Neural progenitor cell (in vitro differentiated cells): ENCODE measurements around the gene KRT80.

ENCODE experiments used
- EZH2 ChIP-seq: fragments of 200-600 bp; sonication (generic); IDR thresholded peaks from 2 replicates; pipeline ENCODE4 v1.6.1; 2017; ENCODE audit warnings: antibody characterized with exemption, mild to moderate bottlenecking, moderate library complexity
- EZH2phosphoT487 ChIP-seq: fragments of 200-600 bp; sonication (generic); IDR thresholded peaks from 2 replicates; pipeline ENCODE4 v1.6.1; 2017; ENCODE audit warnings: antibody characterized with exemption
- TF ChIP-seq, protein P1 (sequence below): fragments of 200-600 bp; sonication (generic); IDR thresholded peaks from 2 replicates; pipeline ENCODE4 v1.5.1; 2017; ENCODE audit warnings: antibody characterized with exemption, mild to moderate bottlenecking

DNA sequence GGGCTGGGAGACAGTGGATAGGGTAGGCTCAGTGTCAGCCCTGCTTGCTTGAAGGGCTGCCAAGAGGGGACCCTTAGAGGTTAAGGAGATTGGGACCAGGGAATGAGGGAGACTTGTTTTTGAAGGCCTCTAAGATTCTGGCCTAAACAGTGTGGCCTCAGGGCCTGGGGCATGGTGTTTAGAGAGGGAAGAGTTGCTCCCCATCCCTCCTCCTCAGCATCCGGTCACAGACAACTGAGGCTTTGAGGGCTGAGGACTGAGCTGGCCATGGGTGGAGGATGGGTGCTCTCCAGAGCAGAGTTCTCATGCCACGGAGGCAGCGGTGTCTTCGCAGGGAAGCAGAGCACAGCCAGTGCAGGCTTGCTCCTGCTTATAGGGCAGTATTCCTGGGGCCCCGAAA lies 49.4 kb downstream of the KRT80 start:
- TF ChIP-seq, protein P1, sequence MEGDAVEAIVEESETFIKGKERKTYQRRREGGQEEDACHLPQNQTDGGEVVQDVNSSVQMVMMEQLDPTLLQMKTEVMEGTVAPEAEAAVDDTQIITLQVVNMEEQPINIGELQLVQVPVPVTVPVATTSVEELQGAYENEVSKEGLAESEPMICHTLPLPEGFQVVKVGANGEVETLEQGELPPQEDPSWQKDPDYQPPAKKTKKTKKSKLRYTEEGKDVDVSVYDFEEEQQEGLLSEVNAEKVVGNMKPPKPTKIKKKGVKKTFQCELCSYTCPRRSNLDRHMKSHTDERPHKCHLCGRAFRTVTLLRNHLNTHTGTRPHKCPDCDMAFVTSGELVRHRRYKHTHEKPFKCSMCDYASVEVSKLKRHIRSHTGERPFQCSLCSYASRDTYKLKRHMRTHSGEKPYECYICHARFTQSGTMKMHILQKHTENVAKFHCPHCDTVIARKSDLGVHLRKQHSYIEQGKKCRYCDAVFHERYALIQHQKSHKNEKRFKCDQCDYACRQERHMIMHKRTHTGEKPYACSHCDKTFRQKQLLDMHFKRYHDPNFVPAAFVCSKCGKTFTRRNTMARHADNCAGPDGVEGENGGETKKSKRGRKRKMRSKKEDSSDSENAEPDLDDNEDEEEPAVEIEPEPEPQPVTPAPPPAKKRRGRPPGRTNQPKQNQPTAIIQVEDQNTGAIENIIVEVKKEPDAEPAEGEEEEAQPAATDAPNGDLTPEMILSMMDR: no peak
- TF ChIP-seq EZH2 (no peak), EZH2phosphoT487 (no peak)
